ENCODE data around the gene CCDC6.

DNA sequence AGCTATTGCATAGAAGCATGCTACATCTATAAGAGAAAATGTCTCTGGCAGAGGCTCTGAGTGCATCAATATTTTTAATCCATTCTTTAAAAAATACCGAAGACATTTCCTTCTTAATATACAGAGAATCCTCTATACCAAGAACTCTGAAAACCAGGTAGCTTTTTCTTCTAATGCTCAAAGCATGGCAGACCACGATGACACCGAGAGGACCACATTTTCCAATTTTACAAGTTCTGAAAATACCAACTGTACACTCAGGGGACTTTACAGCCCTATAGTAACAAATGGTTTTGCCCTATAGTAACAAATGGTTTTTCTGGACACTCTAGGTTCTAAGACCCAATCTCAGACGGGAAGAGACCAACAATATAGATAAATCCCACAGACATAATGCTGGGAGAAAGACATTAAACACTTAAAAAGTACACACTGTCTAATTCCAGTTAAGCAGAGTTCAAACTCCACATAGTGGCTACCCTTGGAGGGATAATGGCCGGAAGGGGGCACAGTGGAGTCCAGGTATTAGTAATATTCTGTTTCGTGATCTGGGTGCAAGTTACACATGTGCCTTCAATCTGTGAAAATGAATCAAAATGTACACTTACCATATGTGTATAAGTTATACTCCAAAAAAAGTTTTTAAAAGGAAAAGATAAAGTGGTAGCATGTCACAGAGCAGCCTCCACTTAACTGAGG is 26.2 kb downstream of the CCDC6 start:
- TF ChIP-seq, protein P1, sequence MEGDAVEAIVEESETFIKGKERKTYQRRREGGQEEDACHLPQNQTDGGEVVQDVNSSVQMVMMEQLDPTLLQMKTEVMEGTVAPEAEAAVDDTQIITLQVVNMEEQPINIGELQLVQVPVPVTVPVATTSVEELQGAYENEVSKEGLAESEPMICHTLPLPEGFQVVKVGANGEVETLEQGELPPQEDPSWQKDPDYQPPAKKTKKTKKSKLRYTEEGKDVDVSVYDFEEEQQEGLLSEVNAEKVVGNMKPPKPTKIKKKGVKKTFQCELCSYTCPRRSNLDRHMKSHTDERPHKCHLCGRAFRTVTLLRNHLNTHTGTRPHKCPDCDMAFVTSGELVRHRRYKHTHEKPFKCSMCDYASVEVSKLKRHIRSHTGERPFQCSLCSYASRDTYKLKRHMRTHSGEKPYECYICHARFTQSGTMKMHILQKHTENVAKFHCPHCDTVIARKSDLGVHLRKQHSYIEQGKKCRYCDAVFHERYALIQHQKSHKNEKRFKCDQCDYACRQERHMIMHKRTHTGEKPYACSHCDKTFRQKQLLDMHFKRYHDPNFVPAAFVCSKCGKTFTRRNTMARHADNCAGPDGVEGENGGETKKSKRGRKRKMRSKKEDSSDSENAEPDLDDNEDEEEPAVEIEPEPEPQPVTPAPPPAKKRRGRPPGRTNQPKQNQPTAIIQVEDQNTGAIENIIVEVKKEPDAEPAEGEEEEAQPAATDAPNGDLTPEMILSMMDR (IDR thresholded peaks at IDR 0.05; ENCODE audit: insufficient read depth, low read length, poor library complexity, severe bottlenecking): no peak
- TF ChIP-seq EZH2phosphoT487 (conservative IDR thresholded peaks at IDR 0.05; ENCODE audit: low read length): no peak
